Left lung (tissue), 10 donors: ENCODE measurements around the gene BTBD9. TPM values are rescaled to one million over a fixed set of nuclear protein-coding genes. Genes with fewer than 3 reads are reported as not detected.

ENCODE experiments used
- ATAC-seq: fragments of 200-7000 bp; cut with Tn5 transposase; one replicate; pipeline ENCODE4 v1.9.1; 2020; ENCODE audit warnings: moderate library complexity
- DNase-seq, 4 donors: peaks; one replicate each; pipeline ENCODE4 v3.0.0-alpha.2; 2013 to 2020
- H3K27ac ChIP-seq, 2 donors: fragments of 200-600 bp; sonication (generic) in 1 of 2; one replicate each; pipeline versions ENCODE4 v1.5.0 to v1.8.0; 2020 to 2021
- H3K27me3 ChIP-seq, 2 donors: fragments of 200-600 bp; sonication (generic) in 1 of 2; one replicate each; pipeline versions ENCODE4 v1.5.0 to v1.8.0; 2020 to 2021
- H3K36me3 ChIP-seq, 2 donors: fragments of 200-600 bp; sonication (generic) in 1 of 2; one replicate each; pipeline versions ENCODE4 v1.5.0 to v1.8.0; 2020 to 2021
- H3K4me1 ChIP-seq, 2 donors: fragments of 200-600 bp; one replicate each; pipeline ENCODE4 v1.8.0; 2021
- H3K4me3 ChIP-seq, 2 donors: fragments of 200-600 bp; sonication (generic) in 1 of 2; one replicate each; pipeline versions ENCODE4 v1.5.0 to v1.8.0; 2020 to 2021; ENCODE audit warnings: mild to moderate bottlenecking in 1 of 2
- H3K9me3 ChIP-seq, 2 donors: fragments of 200-600 bp; sonication (generic) in 1 of 2; one replicate each; pipeline versions ENCODE4 v1.5.0 to v1.8.0; 2020 to 2021
- CTCF ChIP-seq, 2 donors: fragments of 200-600 bp; sonication (generic) in 1 of 2; IDR thresholded peaks; one replicate each; pipeline versions ENCODE4 v1.5.0 to v1.8.0; 2021; ENCODE audit warnings: antibody characterized with exemption in 2 of 2
- intact Hi-C, 2 donors: fragments of 100-400 bp; cut with DNase I; formaldehyde crosslinking; loops; one replicate each; pipeline versions ENCODE4 v1.11.2 to v1.14.2; 2022
- polyA plus RNA-seq, 6 donors: library from polyadenylated mRNA; unstranded; fragments of 120-200 nt; gene quantifications; one replicate each; pipeline ENCODE4 v1.2.1, GENCODE V29; 2013; ENCODE audit not compliant: insufficient read length in 6 of 6
- total RNA-seq, 2 donors: library from RNA; stranded (reverse); fragmentation: NEBNext Ultra II Directional; extraction: Animal tissue kit (Norgen Biotek cat#: 25700); gene quantifications; one replicate each; pipeline ENCODE4 v1.2.1, GENCODE V29; 2021
- donor health status: DM: no; HTN: yes; CAD: no.
- donor health status: DM: no; HTN: no; CAD: no.

BTBD9 gene
- total and polyA plus RNA-seq, 8 donors: 14.2 to 44.0 (median 16.0) TPM

GRCh38 chr6:38177882-38178583, 461.7 kb downstream of the BTBD9 start:
- no peak for TF ChIP-seq CTCF (IDR thresholded peaks at IDR 0.05)
- DNase-seq (peak in 1 of 4 donors; percentile 13), ATAC-seq (no peak)
- no peak overlapping the region for H3K4me3 ChIP-seq
- H3K9me3 ChIP-seq: no peaks in the 10 kb centered on the region
- intact Hi-C loops: no loop called here
- no peaks in the 10 kb centered on the region for H3K27me3 ChIP-seq
- H3K4me1 ChIP-seq: no peaks in the 10 kb centered on the region
- peaks cover 0 to 24% of the 10 kb centered on the region in 2 donors for H3K36me3 ChIP-seq
- H3K27ac ChIP-seq: no peak overlapping the region

- TF ChIP-seq CTCF (IDR thresholded peaks at IDR 0.05): no peak
- Histone ChIP-seq H3K4me3 (no peak overlapping the region), H3K9me3 (no peaks in the 10 kb centered on the region), H3K36me3 (peaks cover 0 to 24% of the 10 kb centered on the region in 2 donors), H3K27me3 (no peaks in the 10 kb centered on the region), H3K4me1 (no peaks in the 10 kb centered on the region), H3K27ac (no peak overlapping the region)
- ATAC-seq: peak; percentile 29
- peak in 1 of 4 donors; percentile 31 for DNase-seq
- intact Hi-C loops: no loop called here
Observed at GRCh38 chr6:38176797-38177751, 462.7 kb downstream of the BTBD9 start.

GRCh38 chr6:38175786-38176185, 463.9 kb downstream of the BTBD9 start:
- intact Hi-C loops: no loop called here
- no peak overlapping the region for H3K4me3 ChIP-seq
- no peaks in the 10 kb centered on the region for H3K4me1 ChIP-seq
- ATAC-seq (no peak), DNase-seq (no peak)
- H3K27ac ChIP-seq: no peak overlapping the region
- no peaks in the 10 kb centered on the region for H3K9me3 ChIP-seq
- H3K36me3 ChIP-seq: peaks cover 0 to 24% of the 10 kb centered on the region in 2 donors
- TF ChIP-seq CTCF (IDR thresholded peaks at IDR 0.05): no peak
- H3K27me3 ChIP-seq: no peaks in the 10 kb centered on the region

DNA sequence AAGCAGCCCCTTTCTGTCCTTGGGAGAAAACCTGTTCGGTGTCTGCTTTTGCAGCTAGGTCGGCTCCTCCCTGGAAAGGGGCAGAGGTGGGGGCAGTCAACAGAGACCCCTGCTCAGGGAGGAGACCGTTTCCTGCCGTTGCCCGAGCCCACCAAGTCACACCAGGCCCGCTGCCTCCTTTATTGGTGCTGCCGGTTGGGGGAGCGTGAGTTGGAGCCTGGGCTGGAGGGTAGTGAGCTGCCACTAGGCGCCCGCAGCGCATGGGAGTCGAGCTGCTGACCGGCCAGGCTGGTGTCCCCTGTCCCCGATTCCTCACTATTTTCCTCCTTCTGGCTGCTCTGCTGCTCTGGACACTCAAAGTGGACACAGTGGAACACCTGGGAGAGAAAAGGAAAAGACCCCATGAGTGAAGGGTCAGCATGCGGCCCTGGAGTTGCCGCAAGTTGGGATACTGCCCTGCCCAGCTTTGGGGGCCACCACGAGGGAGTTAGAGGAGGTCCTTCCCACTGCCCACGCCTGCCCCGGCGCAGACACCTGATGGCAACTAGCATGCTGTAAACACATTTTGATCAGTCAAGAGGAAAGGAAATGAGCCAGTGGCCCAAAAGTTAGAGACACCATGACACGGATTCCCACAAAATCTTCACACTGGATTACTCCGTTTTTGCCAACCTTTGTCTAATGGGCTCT, 464.8 kb downstream of the BTBD9 start:
- Histone ChIP-seq H3K4me1 (no peaks in the 10 kb centered on the region), H3K9me3 (no peaks in the 10 kb centered on the region), H3K36me3 (peaks cover 0 to 24% of the 10 kb centered on the region in 2 donors), H3K4me3 (no peak overlapping the region), H3K27me3 (no peaks in the 10 kb centered on the region), H3K27ac (no peak overlapping the region)
- no peak for TF ChIP-seq CTCF (IDR thresholded peaks at IDR 0.05)
- ATAC-seq (no peak), DNase-seq (no peak)
- intact Hi-C loops: no loop called here
